Esophagus (tissue), 2 donors: Measurements from ENCODE around the gene PPP4R3B. TPM values are rescaled to one million over a fixed set of nuclear protein-coding genes. Genes with fewer than 3 reads are reported as not detected.

Source experiments
- H3K27ac ChIP-seq, 2 donors: one replicate each; pipeline ENCODE4 v1.5.1; 2013; ENCODE audit warnings: low read depth in 2 of 2, mild to moderate bottlenecking in 2 of 2, inconsistent platforms in 1 of 2, low read length in 1 of 2, moderate library complexity in 1 of 2
- H3K27me3 ChIP-seq, 2 donors: one replicate each; pipeline ENCODE4 v1.6.1; 2013; ENCODE audit warnings: low read length in 2 of 2, control low read depth in 1 of 2, mild to moderate bottlenecking in 1 of 2; ENCODE audit not compliant: insufficient read depth in 2 of 2, control insufficient read depth in 1 of 2
- H3K36me3 ChIP-seq, 2 donors: one replicate each; pipeline ENCODE4 v1.6.1; 2013; ENCODE audit warnings: low read length in 1 of 2; ENCODE audit not compliant: control insufficient read depth in 2 of 2, insufficient read depth in 2 of 2
- H3K4me1 ChIP-seq, 2 donors: one replicate each; pipeline ENCODE4 v1.6.1; 2013; ENCODE audit warnings: low read length in 1 of 2; ENCODE audit not compliant: control insufficient read depth in 2 of 2, insufficient read depth in 2 of 2
- H3K4me3 ChIP-seq, 2 donors: one replicate each; pipeline ENCODE4 v1.5.1; 2013; ENCODE audit warnings: low read length in 2 of 2, mild to moderate bottlenecking in 2 of 2, low read depth in 1 of 2, moderate library complexity in 1 of 2
- H3K9me3 ChIP-seq, 2 donors: one replicate each; pipeline ENCODE4 v1.6.1; 2013; ENCODE audit warnings: mild to moderate bottlenecking in 2 of 2, low read depth in 1 of 2, low read length in 1 of 2, moderate library complexity in 1 of 2; ENCODE audit not compliant: control insufficient read depth in 2 of 2, insufficient read depth in 1 of 2
- WGBS, 2 donors: extraction: QIAGEN DNeasy Blood & Tissue Kit; methylation state at CpG; one replicate each; pipeline ENCODE4 v1.1.7; 2013; 5-methylcytosine and 5-hydroxymethylcytosine counted together
- polyA plus RNA-seq, 2 donors: library from polyadenylated mRNA; stranded (reverse); fragments of 200-250 nt; gene quantifications; one replicate each; pipeline ENCODE4 v1.2.3, GENCODE V29; 2013
- donor health status: healthy with polysubstance abuse.
- donor health status: Bipolar disorder and iron deficiency.

Gene PPP4R3B
- polyA plus RNA-seq, result 10 to 100 TPM; 20.9 to 21.8 TPM

DNA sequence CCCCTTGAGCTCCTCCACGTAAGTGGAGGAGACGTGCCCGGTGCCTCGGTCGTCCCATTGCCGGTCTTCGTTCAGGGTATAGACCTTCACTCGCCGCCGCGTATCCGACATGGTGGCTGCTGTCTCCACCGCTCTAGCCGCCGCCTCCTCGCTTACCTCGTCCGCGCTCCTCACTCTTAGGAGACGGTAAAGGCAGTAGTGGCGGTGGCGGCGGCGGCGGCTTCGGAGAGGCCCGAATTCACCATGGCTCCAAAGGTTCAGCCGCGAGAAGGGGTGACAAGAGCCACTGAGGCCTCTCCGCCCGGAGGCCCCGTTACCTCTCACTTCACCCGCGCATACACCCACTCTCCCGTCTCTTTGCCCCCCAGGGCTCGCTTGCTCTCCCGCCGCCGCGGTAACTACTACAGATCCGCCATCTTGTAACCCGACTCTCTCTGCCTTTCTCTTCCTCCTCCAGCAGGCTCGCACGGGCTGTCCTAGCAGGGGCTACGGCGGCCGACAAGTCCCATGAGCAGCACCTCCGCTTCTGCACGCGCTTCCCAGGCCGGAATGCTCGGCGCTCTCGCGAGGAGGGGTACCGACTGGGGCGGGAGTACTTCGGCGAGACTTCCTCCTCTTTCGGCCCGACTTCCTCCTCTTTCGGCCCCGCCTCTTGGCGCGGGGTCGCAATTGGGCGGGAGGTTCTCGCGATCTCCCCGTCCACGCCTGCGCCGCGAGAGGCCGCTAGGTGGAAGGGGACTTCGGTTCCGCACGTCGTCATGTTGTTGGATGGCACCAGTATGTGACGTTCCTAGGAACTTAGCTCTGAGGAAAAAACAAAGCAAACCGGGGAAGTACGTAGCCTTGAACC, at the start of gene PPP4R3B:
PPP4R3B (minus strand) TSS at position 448 of the 850 bp plus-strand sequence; CDS start at position 111, 337 bp downstream.
- Histone ChIP-seq H3K27me3 (no peaks in the 10 kb centered on the region), H3K36me3 (peaks cover 0 to 5% of the 10 kb centered on the region in 2 donors), H3K27ac (peak within 1 kb of the TSS; percentile 97 to 99), H3K4me3 (peak within 1 kb of the TSS; percentile 100), H3K4me1 (peaks cover 0 to 11% of the 10 kb centered on the region in 2 donors), H3K9me3 (no peaks in the 10 kb centered on the region)
- WGBS, 2 donors, result 0% methylated on average over 82 of the region's 82 CpGs

DNA sequence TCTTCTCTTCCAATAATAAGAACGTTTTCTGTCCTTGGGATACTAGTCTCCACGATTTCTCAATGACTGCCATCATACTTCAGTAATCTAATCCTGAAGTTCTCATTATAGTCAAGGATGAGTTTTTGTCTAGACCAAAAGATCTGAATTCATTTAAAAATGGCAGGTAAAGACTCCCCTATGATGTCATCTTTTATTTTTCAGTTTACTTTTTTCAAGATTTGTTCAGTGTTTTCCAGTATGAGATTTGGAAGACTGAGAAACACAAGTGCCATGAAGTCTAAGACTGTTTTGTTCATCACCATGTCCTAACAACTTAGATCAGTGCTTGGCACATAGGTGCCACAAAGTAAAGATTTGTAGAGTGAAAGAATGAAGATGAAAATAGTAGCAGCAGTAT, 35.8 kb upstream of the PPP4R3B start:
- H3K36me3 ChIP-seq, result no peaks in the 10 kb centered on the region
- 92 to 94% methylated on average over 2 of the region's 2 CpGs for WGBS, 2 donors
- no peak overlapping the region for H3K4me3 ChIP-seq
- no peaks in the 10 kb centered on the region for H3K27me3 ChIP-seq
- no peak overlapping the region for H3K27ac ChIP-seq
- H3K4me1 ChIP-seq, result no peaks in the 10 kb centered on the region
- H3K9me3 ChIP-seq, result no peaks in the 10 kb centered on the region

DNA sequence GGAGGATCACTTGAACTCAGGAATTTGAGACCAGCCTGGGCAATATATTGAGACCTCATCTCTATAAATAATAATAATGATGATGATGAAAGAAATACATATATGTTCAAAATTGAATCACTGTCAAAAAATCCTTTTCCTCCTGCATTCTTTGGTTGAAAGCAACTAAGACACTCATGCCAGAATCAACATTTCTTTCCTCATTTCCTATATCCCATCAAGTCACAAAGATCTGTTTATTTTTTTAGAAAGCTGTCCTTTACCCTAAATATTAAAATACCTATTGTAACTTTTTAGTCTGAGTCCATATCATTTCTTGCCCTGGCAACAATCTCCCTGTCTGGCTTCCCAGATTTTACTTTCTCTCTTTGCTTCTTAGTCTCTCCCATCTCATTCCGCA, 31.8 kb upstream of the PPP4R3B start:
- Histone ChIP-seq H3K27ac (no peak overlapping the region), H3K36me3 (no peaks in the 10 kb centered on the region), H3K4me3 (no peak overlapping the region), H3K4me1 (no peaks in the 10 kb centered on the region), H3K27me3 (no peaks in the 10 kb centered on the region), H3K9me3 (no peaks in the 10 kb centered on the region)
- 96 to 98% methylated on average over 1 of the region's 1 CpG for WGBS, 2 donors

DNA sequence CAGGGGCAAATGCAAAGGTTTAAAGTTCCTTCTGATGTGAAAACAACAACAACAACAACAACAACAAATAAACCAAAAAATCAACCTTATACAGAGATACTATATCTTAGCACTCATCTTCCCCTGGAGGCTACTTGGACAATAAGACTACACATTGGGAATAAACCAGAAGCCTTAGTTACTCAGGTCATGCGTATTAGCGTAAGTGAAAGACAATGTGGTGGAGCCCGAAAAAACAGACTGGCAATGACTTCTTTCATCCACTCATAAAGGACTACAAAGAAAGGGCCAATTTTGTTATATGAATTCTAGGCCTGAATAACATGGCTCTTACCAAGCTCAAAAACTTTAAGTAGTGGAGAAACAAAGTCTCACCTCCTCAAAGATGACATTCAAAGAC, 19.4 kb upstream of the PPP4R3B start:
- H3K4me1 ChIP-seq, result no peaks in the 10 kb centered on the region
- no peaks in the 10 kb centered on the region for H3K9me3 ChIP-seq
- WGBS, 2 donors, result 97% methylated on average over 3 of the region's 3 CpGs
- H3K4me3 ChIP-seq, result no peak overlapping the region
- peaks cover 0 to 4% of the 10 kb centered on the region in 2 donors for H3K36me3 ChIP-seq
- H3K27me3 ChIP-seq, result no peaks in the 10 kb centered on the region
- H3K27ac ChIP-seq, result no peak overlapping the region

DNA sequence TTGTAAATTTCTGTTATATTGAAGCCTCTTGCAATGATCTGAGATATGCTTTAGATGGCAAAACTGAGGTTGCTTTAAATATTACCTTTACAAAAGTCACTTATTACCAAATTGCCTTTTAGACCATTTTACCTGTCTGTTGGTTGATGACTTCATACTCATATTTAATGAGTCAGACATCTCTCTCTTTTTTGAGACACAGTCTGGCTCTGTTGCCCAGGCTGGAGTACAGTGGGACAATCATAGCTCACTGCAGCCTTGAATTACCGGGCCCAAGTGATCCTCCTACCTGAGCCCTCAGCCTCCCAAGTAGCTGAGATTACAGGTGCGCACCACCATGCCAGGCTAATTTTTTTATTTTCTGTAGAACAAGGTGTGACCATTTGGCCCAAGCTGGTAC, 11.5 kb upstream of the PPP4R3B start:
- Histone ChIP-seq H3K4me3 (no peak overlapping the region), H3K9me3 (no peaks in the 10 kb centered on the region), H3K36me3 (peaks cover 0 to 6% of the 10 kb centered on the region in 2 donors), H3K27me3 (no peaks in the 10 kb centered on the region), H3K4me1 (no peaks in the 10 kb centered on the region), H3K27ac (no peak overlapping the region)
- 90 to 92% methylated on average over 2 of the region's 2 CpGs for WGBS, 2 donors

DNA sequence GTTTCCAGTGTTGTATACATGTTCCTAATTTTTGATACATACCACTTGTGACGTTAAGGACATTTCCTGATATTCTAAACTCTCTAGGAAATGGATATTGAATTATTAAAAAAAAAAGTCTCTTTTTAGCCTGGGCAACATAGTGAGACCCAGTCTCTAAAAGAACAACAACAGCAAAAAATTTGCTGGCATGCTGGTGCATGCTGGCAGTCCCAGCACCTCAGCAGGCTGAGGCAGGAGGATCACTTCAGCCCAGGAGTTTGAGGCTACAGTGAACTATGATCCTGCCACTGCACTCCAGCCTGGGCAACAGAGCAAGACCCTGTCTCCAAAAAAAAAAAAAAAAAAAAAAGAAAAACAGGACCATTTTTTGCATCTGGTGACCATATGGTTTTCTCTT, 10.5 kb upstream of the PPP4R3B start:
- Histone ChIP-seq H3K27ac (no peak overlapping the region), H3K36me3 (peaks cover 0 to 6% of the 10 kb centered on the region in 2 donors), H3K27me3 (no peaks in the 10 kb centered on the region), H3K4me3 (no peak overlapping the region), H3K4me1 (no peaks in the 10 kb centered on the region), H3K9me3 (no peaks in the 10 kb centered on the region)
- WGBS, 2 donors, result 88 to 95% methylated on average over 1 of the region's 1 CpG

DNA sequence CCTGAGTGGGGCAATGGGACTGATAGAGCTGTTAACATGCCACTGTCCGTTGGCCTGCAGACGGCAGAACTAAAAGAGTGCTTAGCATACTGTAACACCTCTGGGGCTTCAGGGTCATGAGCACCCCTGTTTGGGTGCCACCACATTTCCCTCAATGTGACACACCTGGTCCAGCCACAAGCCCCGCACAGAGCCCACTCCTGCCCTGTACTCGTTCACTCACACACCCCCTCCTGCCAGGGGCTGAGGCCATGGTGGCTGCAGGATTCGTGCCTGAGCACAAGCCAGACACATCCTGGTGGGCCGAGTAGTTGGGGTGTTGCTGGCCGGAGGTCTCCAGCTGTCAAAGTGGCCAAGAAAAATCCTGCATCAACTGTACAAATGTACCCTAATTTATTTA, 4.4 kb upstream of the PPP4R3B start:
- Histone ChIP-seq H3K27me3 (no peaks in the 10 kb centered on the region), H3K4me3 (no peak overlapping the region), H3K9me3 (no peaks in the 10 kb centered on the region), H3K27ac (no peak overlapping the region), H3K36me3 (peaks cover 3 to 5% of the 10 kb centered on the region in 2 donors), H3K4me1 (peaks cover 0 to 11% of the 10 kb centered on the region in 2 donors)
- 83 to 89% methylated on average over 7 of the region's 7 CpGs for WGBS, 2 donors

DNA sequence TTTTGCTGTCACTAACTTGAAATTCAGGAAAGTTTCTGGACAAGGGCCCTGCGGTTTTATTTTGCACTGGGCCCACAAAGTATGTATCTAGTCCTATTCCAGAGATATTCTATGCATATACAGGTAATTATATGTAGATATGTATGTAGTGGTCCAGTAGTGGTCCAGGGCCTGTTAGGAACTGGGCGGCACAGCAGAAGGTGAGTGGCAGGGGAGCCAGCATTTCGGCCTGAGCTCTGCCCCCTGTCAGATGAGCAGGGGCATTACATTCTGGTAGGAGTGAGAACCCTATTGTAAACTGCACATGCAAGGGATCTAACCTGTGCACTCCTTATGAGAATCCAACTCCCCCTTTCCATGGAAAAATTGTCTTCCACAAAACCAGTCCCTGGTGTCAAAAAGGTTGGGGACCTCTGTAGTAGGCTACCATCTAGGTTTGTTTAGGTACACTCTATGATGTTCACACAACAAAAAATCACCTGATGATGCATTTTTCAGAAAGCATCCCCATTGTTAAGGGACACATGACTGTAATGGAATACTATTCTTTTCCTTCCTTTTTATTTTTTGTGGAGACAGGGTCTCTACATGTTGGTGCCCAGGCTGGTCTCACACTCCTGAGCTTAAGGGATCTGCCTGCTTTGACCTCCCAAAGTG, 2.8 kb upstream of the PPP4R3B start:
- Histone ChIP-seq H3K9me3 (no peaks in the 10 kb centered on the region), H3K36me3 (peaks cover 1 to 5% of the 10 kb centered on the region in 2 donors), H3K27ac (no peak overlapping the region), H3K27me3 (no peaks in the 10 kb centered on the region), H3K4me3 (no peak overlapping the region), H3K4me1 (peaks cover 0 to 11% of the 10 kb centered on the region in 2 donors)
- WGBS, 2 donors, result 59 to 72% methylated on average over 3 of the region's 3 CpGs

DNA sequence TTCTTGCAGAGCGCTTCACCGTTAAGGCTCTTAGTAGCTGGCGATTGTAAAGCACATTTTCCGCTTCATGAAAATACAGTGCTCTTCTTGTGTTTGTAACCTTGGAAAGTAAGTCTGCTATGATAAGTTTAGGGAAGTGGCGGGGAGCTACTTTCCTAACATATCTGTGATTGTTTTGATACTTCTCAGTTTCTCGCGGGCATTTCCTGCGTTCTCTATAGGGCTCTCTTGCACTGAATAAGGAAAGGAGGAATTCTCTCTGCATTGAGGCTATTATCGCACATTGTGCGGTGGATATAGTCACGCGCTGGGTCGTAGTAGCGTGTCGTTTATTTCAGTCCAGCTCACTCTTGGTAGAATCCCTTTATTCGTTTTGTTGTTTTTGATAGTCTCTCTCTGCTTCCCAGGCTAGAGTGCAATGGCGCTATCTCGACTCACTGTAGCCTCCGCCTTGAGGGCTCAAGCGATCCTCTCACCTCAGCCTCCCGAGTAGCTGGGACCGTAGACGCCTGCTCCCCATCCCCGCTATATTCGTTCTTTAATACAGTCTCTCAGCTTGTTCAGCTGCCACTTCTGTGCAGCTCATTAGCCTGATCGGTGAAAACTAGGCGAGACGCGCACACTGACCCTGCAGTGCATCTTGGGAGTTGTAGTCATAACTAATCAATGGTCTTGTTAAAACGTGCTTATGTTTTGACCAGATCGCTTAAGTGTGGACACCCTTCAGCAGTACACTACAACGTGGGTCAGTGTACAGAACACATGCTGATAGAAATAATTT, 1.0 kb upstream of the PPP4R3B start:
- H3K4me1 ChIP-seq, result peaks cover 0 to 11% of the 10 kb centered on the region in 2 donors
- H3K9me3 ChIP-seq, result no peaks in the 10 kb centered on the region
- peak overlapping the region; percentile 100 for H3K4me3 ChIP-seq
- peak overlapping the region; percentile 95 to 99 for H3K27ac ChIP-seq
- H3K36me3 ChIP-seq, result peaks cover 0 to 5% of the 10 kb centered on the region in 2 donors
- 0% methylated on average over 32 of the region's 32 CpGs for WGBS, 2 donors
- H3K27me3 ChIP-seq, result no peaks in the 10 kb centered on the region
